Measurements from ENCODE around the gene TEPSIN. TPM values are rescaled to one million over a fixed set of nuclear protein-coding genes. Genes with fewer than 3 reads are reported as not detected.

The TEPSIN gene
- total and polyA plus RNA-seq, 2 of the 13 experiments (the other 11 are each of a cell fraction or from before 2014, with no cell fraction given), result 16.1 to 18.8 TPM

GRCh38 chr17:81244358-81245023 is 5.6 kb upstream of the TEPSIN start (continued):
- TF ChIP-seq ZFP37 (CRISPR knock-in tag; IDR thresholded peaks at IDR 0.05; ENCODE audit: borderline replicate concordance), result no peak
- TF ChIP-seq, protein P1, sequence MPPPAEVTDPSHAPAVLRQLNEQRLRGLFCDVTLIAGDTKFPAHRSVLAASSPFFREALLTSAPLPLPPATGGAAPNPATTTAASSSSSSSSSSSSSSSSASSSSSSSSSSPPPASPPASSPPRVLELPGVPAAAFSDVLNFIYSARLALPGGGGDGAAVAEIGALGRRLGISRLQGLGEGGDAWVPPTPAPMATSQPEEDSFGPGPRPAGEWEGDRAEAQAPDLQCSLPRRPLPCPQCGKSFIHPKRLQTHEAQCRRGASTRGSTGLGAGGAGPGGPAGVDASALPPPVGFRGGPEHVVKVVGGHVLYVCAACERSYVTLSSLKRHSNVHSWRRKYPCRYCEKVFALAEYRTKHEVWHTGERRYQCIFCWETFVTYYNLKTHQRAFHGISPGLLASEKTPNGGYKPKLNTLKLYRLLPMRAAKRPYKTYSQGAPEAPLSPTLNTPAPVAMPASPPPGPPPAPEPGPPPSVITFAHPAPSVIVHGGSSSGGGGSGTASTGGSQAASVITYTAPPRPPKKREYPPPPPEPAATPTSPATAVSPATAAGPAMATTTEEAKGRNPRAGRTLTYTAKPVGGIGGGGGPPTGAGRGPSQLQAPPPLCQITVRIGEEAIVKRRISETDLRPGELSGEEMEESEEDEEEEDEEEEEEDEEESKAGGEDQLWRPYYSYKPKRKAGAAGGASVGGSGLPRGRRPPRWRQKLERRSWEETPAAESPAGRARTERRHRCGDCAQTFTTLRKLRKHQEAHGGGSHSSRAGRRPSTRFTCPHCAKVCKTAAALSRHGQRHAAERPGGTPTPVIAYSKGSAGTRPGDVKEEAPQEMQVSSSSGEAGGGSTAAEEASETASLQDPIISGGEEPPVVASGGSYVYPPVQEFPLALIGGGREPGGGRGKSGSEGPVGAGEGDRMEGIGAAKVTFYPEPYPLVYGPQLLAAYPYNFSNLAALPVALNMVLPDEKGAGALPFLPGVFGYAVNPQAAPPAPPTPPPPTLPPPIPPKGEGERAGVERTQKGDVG (CRISPR knock-in tag; IDR thresholded peaks at IDR 0.05; ENCODE audit: borderline replicate concordance), result peak; percentile 51; the same call in 1 of the 2 replicates
- no peak for TF ChIP-seq PHB2 (IDR thresholded peaks at IDR 0.05; ENCODE audit: partially characterized antibody)
- TF ChIP-seq ZNF253 (CRISPR knock-in tag; IDR thresholded peaks at IDR 0.05; ENCODE audit: borderline replicate concordance), result 0 out of 2 replicates have a peak, but pooled peaks have one; percentile 9
- no peak for TF ChIP-seq SMARCE1 (IDR thresholded peaks at IDR 0.05; ENCODE audit: borderline replicate concordance)
- peak; percentile 42 for TF ChIP-seq ZNF781 (CRISPR knock-in tag; IDR thresholded peaks at IDR 0.05; ENCODE audit: borderline replicate concordance, not compliant biosample characterization)
- no peak for TF ChIP-seq IKZF1 (IDR thresholded peaks at IDR 0.05)
- TF ChIP-seq HNRNPUL1 (IDR thresholded peaks at IDR 0.05; ENCODE audit: low read depth, low read length), result no peak
- no peak for TF ChIP-seq ZNF557 (CRISPR knock-in tag; IDR thresholded peaks at IDR 0.05)
- TF ChIP-seq MIER3 (CRISPR knock-in tag; IDR thresholded peaks at IDR 0.05; ENCODE audit: borderline replicate concordance), result no peak
- TF ChIP-seq, protein P2, sequence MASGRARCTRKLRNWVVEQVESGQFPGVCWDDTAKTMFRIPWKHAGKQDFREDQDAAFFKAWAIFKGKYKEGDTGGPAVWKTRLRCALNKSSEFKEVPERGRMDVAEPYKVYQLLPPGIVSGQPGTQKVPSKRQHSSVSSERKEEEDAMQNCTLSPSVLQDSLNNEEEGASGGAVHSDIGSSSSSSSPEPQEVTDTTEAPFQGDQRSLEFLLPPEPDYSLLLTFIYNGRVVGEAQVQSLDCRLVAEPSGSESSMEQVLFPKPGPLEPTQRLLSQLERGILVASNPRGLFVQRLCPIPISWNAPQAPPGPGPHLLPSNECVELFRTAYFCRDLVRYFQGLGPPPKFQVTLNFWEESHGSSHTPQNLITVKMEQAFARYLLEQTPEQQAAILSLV (CRISPR knock-in tag; IDR thresholded peaks at IDR 0.05; ENCODE audit: borderline replicate concordance), result no peak
- no peak for TF ChIP-seq FOXA3 (CRISPR knock-in tag; IDR thresholded peaks at IDR 0.05)
- TF ChIP-seq PAF1 (CRISPR knock-in tag; IDR thresholded peaks at IDR 0.05), result peak; percentile 87; the same call in 1 of the 2 replicates
- TF ChIP-seq ZNF652 (CRISPR knock-in tag; IDR thresholded peaks at IDR 0.05; ENCODE audit: borderline replicate concordance, low read depth), result no peak
- no peak for TF ChIP-seq ZFP36 (IDR thresholded peaks at IDR 0.05; ENCODE audit: borderline replicate concordance, low read depth, low read length, partially characterized antibody)
- TF ChIP-seq ZKSCAN1 (IDR thresholded peaks at IDR 0.05; ENCODE audit: low read length), result no peak
- TF ChIP-seq, protein P3, sequence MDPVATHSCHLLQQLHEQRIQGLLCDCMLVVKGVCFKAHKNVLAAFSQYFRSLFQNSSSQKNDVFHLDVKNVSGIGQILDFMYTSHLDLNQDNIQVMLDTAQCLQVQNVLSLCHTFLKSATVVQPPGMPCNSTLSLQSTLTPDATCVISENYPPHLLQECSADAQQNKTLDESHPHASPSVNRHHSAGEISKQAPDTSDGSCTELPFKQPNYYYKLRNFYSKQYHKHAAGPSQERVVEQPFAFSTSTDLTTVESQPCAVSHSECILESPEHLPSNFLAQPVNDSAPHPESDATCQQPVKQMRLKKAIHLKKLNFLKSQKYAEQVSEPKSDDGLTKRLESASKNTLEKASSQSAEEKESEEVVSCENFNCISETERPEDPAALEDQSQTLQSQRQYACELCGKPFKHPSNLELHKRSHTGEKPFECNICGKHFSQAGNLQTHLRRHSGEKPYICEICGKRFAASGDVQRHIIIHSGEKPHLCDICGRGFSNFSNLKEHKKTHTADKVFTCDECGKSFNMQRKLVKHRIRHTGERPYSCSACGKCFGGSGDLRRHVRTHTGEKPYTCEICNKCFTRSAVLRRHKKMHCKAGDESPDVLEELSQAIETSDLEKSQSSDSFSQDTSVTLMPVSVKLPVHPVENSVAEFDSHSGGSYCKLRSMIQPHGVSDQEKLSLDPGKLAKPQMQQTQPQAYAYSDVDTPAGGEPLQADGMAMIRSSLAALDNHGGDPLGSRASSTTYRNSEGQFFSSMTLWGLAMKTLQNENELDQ (CRISPR knock-in tag; IDR thresholded peaks at IDR 0.05; ENCODE audit: borderline replicate concordance), result no peak
- no peak for TF ChIP-seq PHF5A (CRISPR knock-in tag; IDR thresholded peaks at IDR 0.05; ENCODE audit: low read depth, unreplicated experiment)
- TF ChIP-seq MAFF (IDR thresholded peaks at IDR 0.05; ENCODE audit: low read depth, low read length), result no peak
- TF ChIP-seq ONECUT2 (CRISPR knock-in tag; IDR thresholded peaks at IDR 0.05), result no peak; the same call in 1 of the 2 replicates
- TF ChIP-seq ZXDC (CRISPR knock-in tag; IDR thresholded peaks at IDR 0.05), result no peak
- TF ChIP-seq RARG (CRISPR knock-in tag; IDR thresholded peaks at IDR 0.05; ENCODE audit: low read depth), result no peak
